T-cell (primary cell): ENCODE data around the gene KRTCAP3. TPM values are rescaled to one million over a fixed set of nuclear protein-coding genes. Genes with fewer than 3 reads are reported as not detected.
A peak's percentile ranks its signal among the peaks of the same experiment; 100 is the strongest.
"Not testable (repeated sequence)": the region's sequence is repeated elsewhere in the genome, so short reads cannot be mapped to it uniquely, and the experiment has no call there.

Experiments
- ATAC-seq, 4 experiments: fragments of 200-7000 bp in 3 of 4; fragments of 150-1000 bp in 1 of 4; cut with Tn5 transposase; replicated peaks in 1 of 4; 1 replicate in 3 of 4; 2 replicates in 1 of 4; pipeline ENCODE4 v1.10.0; 2021; ENCODE audit warnings: moderate library complexity in 3 of 4, mild to moderate bottlenecking in 2 of 4, moderate number of reproducible peaks in 1 of 4
- CTCF ChIA-PET, 2 donors: fragments of 300-600 bp; sonication (Branson Sonifier 250); formaldehyde crosslinking; loops; one replicate each; lab custom pipeline; 2022; ENCODE audit warnings: antibody characterized with exemption in 2 of 2; lab: Charles Lee
- POLR2A ChIA-PET, 2 donors: fragments of 300-600 bp; sonication (Branson Sonifier 250); formaldehyde crosslinking; loops; one replicate each; lab custom pipeline; 2022; ENCODE audit warnings: antibody characterized with exemption in 2 of 2; lab: Charles Lee
- DNase-seq, 35 experiments: peaks; one replicate each; pipeline versions ENCODE4 v3.0.0 to v3.0.0-alpha.2; 2013 to 2023
- H3K27ac ChIP-seq: one replicate; pipeline ENCODE4 v1.5.1; 2013; ENCODE audit warnings: low read length
- H3K27me3 ChIP-seq, 2 experiments: replicated peaks in 1 of 2; 1 replicate in 1 of 2; 2 replicates in 1 of 2; pipeline versions ENCODE4 v1.6.1 to v1.7.0; 2013; ENCODE audit warnings: low read length in 1 of 2, mixed read lengths in 1 of 2; ENCODE audit not compliant: control insufficient read depth in 2 of 2, insufficient read depth in 2 of 2; ENCODE audit errors: extremely low read depth in 1 of 2
- H3K36me3 ChIP-seq, 2 donors: 1 replicate in 1 of 2; 2 replicates in 1 of 2; pipeline versions ENCODE4 v1.6.1 to v1.7.0; 2013; ENCODE audit warnings: low read length in 1 of 2; ENCODE audit not compliant: control insufficient read depth in 2 of 2, insufficient read depth in 1 of 2; ENCODE audit errors: extremely low read depth in 1 of 2
- H3K4me1 ChIP-seq, 2 experiments: 1 replicate in 1 of 2; 2 replicates in 1 of 2; pipeline versions ENCODE4 v1.6.1 to v1.7.0; 2013; ENCODE audit warnings: low read length in 2 of 2, mixed read lengths in 1 of 2; ENCODE audit not compliant: insufficient read depth in 2 of 2, control insufficient read depth in 1 of 2; ENCODE audit errors: extremely low read depth in 1 of 2
- H3K4me3 ChIP-seq, 2 donors: 1 replicate in 1 of 2; 2 replicates in 1 of 2; pipeline versions ENCODE4 v1.5.1 to v1.7.0; 2013; ENCODE audit warnings: mild to moderate bottlenecking in 2 of 2, low read length in 1 of 2, moderate library complexity in 1 of 2; ENCODE audit not compliant: control insufficient read depth in 1 of 2; ENCODE audit errors: extremely low read depth in 1 of 2
- H3K9me3 ChIP-seq: 2 replicates; pipeline ENCODE4 v1.7.0; 2013
- H3K27ac Mint-ChIP-seq, 2 donors: one replicate each; pipeline ENCODE4 v1.8.0; 2020 to 2021; ENCODE audit warnings: mild to moderate bottlenecking in 2 of 2, mixed read lengths in 2 of 2
- H3K27me3 Mint-ChIP-seq, 2 donors: one replicate each; pipeline ENCODE4 v1.8.0; 2021 to 2022; ENCODE audit warnings: mixed read lengths in 2 of 2
- H3K36me3 Mint-ChIP-seq: one replicate; pipeline ENCODE4 v1.8.0; 2021; ENCODE audit warnings: mixed read lengths
- H3K4me1 Mint-ChIP-seq, 3 donors: one replicate each; pipeline ENCODE4 v1.8.0; 2020 to 2022; ENCODE audit warnings: mixed read lengths in 3 of 3, mild to moderate bottlenecking in 1 of 3
- H3K4me3 Mint-ChIP-seq, 3 donors: one replicate each; pipeline ENCODE4 v1.8.0; 2020 to 2022; ENCODE audit warnings: mild to moderate bottlenecking in 3 of 3, mixed read lengths in 3 of 3, moderate library complexity in 3 of 3
- H3K9me3 Mint-ChIP-seq, 3 donors: one replicate each; pipeline ENCODE4 v1.8.0; 2020 to 2022; ENCODE audit warnings: mixed read lengths in 3 of 3
- WGBS: methylation state at CpG from one replicate; pipeline ENCODE4 v1.1.5; 2013; ENCODE audit warnings: missing lambda C conversion rate; ENCODE audit not compliant: insufficient coverage; 5-methylcytosine and 5-hydroxymethylcytosine counted together
- total RNA-seq, 35 experiments: library from RNA in 6 of 35; stranded (reverse) in 6 of 35; fragments of 120-200 nt in 1 of 35; gene quantifications; one replicate each; pipeline versions ENCODE4 v1.2.1 to v1.2.4 and lab custom pipeline; 2013 to 2026

The KRTCAP3 gene
- total RNA-seq, 5 donors from 2014 or later (not counting 1 experiment from before 2014, with no cell fraction given) = 12.3 to 21.1 (median 19.7) TPM

- ChIA-PET CTCF (no interaction called here), POLR2A (interaction anchor here (0.6 to 0.9 kb wide), 2 partner anchors 10 to 150 kb away, joined by 3 to 4 read pairs; no protein-coding TSS in a partner anchor)
- Histone ChIP-seq H3K27ac (no peak overlapping the region), H3K36me3 (no peaks in the 10 kb centered on the region), H3K4me1 (no peaks in the 10 kb centered on the region), H3K27me3 (no peaks in the 10 kb centered on the region), H3K9me3 (no peaks in the 10 kb centered on the region), H3K4me3 (no peak overlapping the region)
- H3K36me3 Mint-ChIP-seq = no peaks in the 10 kb centered on the region
- WGBS = 83% methylated on average over 1 of the region's 4 CpGs
- H3K9me3 Mint-ChIP-seq = no peaks in the 10 kb centered on the region
- no peaks in the 10 kb centered on the region for H3K27me3 Mint-ChIP-seq
- DNase-seq (no peak), ATAC-seq (no peak)
- no peak overlapping the region for H3K27ac Mint-ChIP-seq
- H3K4me3 Mint-ChIP-seq = no peak overlapping the region
- H3K4me1 Mint-ChIP-seq = no peaks in the 10 kb centered on the region
Observed at GRCh38 chr2:27421660-27422250, 20.4 kb upstream of the KRTCAP3 start.

- Mint-ChIP-seq H3K27ac (no peak overlapping the region), H3K4me1 (peaks cover 5% of the 10 kb centered on the region in 3 donors), H3K36me3 (no peaks in the 10 kb centered on the region), H3K4me3 (no peak overlapping the region), H3K9me3 (no peaks in the 10 kb centered on the region), H3K27me3 (no peaks in the 10 kb centered on the region)
- no CpG with 5 or more reads among the region's 3 CpGs for WGBS
- Histone ChIP-seq H3K27ac (no peak overlapping the region), H3K9me3 (no peaks in the 10 kb centered on the region), H3K4me1 (peaks cover 4% of the 10 kb centered on the region in 2 experiments), H3K4me3 (no peak overlapping the region), H3K27me3 (no peaks in the 10 kb centered on the region), H3K36me3 (no peaks in the 10 kb centered on the region)
- ATAC-seq (no peak), DNase-seq (no peak)
- CTCF ChIA-PET = no interaction called here
- POLR2A ChIA-PET = no interaction called here
Observed at GRCh38 chr2:27422958-27423357, 19.2 kb upstream of the KRTCAP3 start.

GRCh38 chr2:27425039-27425438, 17.1 kb upstream of the KRTCAP3 start:
- CTCF ChIA-PET = not testable (repeated sequence)
- peaks cover 14 to 16% (median 15%) of the 10 kb centered on the region in 3 donors for H3K4me1 Mint-ChIP-seq

GRCh38 chr2:27427863-27428212, 14.3 kb upstream of the KRTCAP3 start:
- ChIA-PET POLR2A (interaction anchor here (0.6 to 0.8 kb wide), 4 partner anchors 10 to 62 kb away, joined by 3 to 4 read pairs (median 4); partner anchors contain the start of gene IFT172 (in 1 of the 2)), CTCF (no interaction called here)
- H3K36me3 ChIP-seq = no peaks in the 10 kb centered on the region
- DNase-seq (no peak), ATAC-seq (no peak)
- no peaks in the 10 kb centered on the region for H3K9me3 ChIP-seq
- Mint-ChIP-seq H3K36me3 (peaks cover 4% of the 10 kb centered on the region), H3K27ac (peak overlapping the region; percentile 98), H3K4me1 (peaks cover 36 to 39% (median 38%) of the 10 kb centered on the region in 3 donors), H3K9me3 (no peaks in the 10 kb centered on the region), H3K27me3 (no peaks in the 10 kb centered on the region), H3K4me3 (peak overlapping the region; percentile 97 to 98 (median 98))
- peaks cover 14 to 35% of the 10 kb centered on the region in 2 experiments for H3K4me1 ChIP-seq
- H3K4me3 ChIP-seq = peak overlapping the region; percentile 73 to 94
- H3K27ac ChIP-seq = peak overlapping the region; percentile 83
- no peaks in the 10 kb centered on the region for H3K27me3 ChIP-seq
- 100% methylated on average over 1 of the region's 7 CpGs for WGBS

More at GRCh38 chr2:27425039-27425438, 17.1 kb upstream of the KRTCAP3 start:
- WGBS = 97% methylated on average over 4 of the region's 10 CpGs
- H3K27ac ChIP-seq, ATAC-seq, H3K9me3 ChIP-seq, H3K27ac Mint-ChIP-seq, H3K4me3 Mint-ChIP-seq, H3K36me3 ChIP-seq, H3K4me3 ChIP-seq, DNase-seq, H3K27me3 Mint-ChIP-seq, H3K36me3 Mint-ChIP-seq, H3K9me3 Mint-ChIP-seq, POLR2A ChIA-PET, H3K27me3 ChIP-seq: not testable (repeated sequence)
- H3K4me1 ChIP-seq = peaks cover 8 to 14% of the 10 kb centered on the region in 2 experiments

GRCh38 chr2:27428213-27428977, 13.8 kb upstream of the KRTCAP3 start, which contains the start of gene NRBP1:
TSS of gene NRBP1 (plus strand) at chr2:27428631. CDS start at chr2:27433274, 4,643 bp downstream.
- H3K9me3 ChIP-seq = no peaks in the 10 kb centered on the region
- H3K4me3 ChIP-seq = peak within 1 kb of the TSS; percentile 75 to 94
- CTCF ChIA-PET = interaction anchor here in 1 of 2 donors (1.1 to 2.4 kb wide), 2 partner anchors 19 to 255 kb away, joined by 3 to 10 read pairs; partner anchors contain the start of gene PPM1G
- DNase-seq = peak; percentile 76 to 95 (median 87)
- no peaks in the 10 kb centered on the region for H3K27me3 Mint-ChIP-seq
- H3K27ac Mint-ChIP-seq = peak within 1 kb of the TSS; percentile 98
- peaks cover 14 to 38% of the 10 kb centered on the region in 2 experiments for H3K4me1 ChIP-seq
- peaks cover 8% of the 10 kb centered on the region for H3K36me3 Mint-ChIP-seq
- peak within 1 kb of the TSS; percentile 97 to 98 (median 98) for H3K4me3 Mint-ChIP-seq
- peaks cover 40 to 44% (median 44%) of the 10 kb centered on the region in 3 donors for H3K4me1 Mint-ChIP-seq
- no peaks in the 10 kb centered on the region for H3K9me3 Mint-ChIP-seq
- peak; percentile 92 to 97 (median 94) for ATAC-seq
- peak within 1 kb of the TSS; percentile 88 for H3K27ac ChIP-seq
- under 1% methylated on average over 67 of the region's 75 CpGs for WGBS
- H3K36me3 ChIP-seq = peaks cover 3 to 5% of the 10 kb centered on the region in 2 donors
- no peaks in the 10 kb centered on the region for H3K27me3 ChIP-seq
- POLR2A ChIA-PET = interaction anchor here (0.7 to 0.8 kb wide), 3 partner anchors 10 to 61 kb away, joined by 3 to 4 read pairs (median 4); partner anchors contain the start of gene IFT172 (in 1 of the 2)

- WGBS = under 1% methylated on average over 46 of the region's 51 CpGs
- peaks cover 15% of the 10 kb centered on the region for H3K36me3 Mint-ChIP-seq
- peaks cover 3 to 12% of the 10 kb centered on the region in 2 donors for H3K36me3 ChIP-seq
- no peaks in the 10 kb centered on the region for H3K9me3 Mint-ChIP-seq
- no peaks in the 10 kb centered on the region for H3K9me3 ChIP-seq
- H3K4me3 Mint-ChIP-seq = peak overlapping the region; percentile 97 to 98 (median 98)
- peaks cover 47 to 51% (median 48%) of the 10 kb centered on the region in 3 donors for H3K4me1 Mint-ChIP-seq
- H3K4me1 ChIP-seq = peaks cover 14 to 38% of the 10 kb centered on the region in 2 experiments
- peak; percentile 62 to 77 (median 76) for ATAC-seq
- CTCF ChIA-PET = interaction anchor here (0.6 to 2.4 kb wide), 4 partner anchors 17 to 255 kb away, joined by 3 to 10 read pairs (median 3); partner anchors contain the start of gene PPM1G (in 1 of the 2)
- peak overlapping the region; percentile 95 to 96 for H3K27ac Mint-ChIP-seq
- peak in 34 of 35 experiments; percentile 11 to 81 (median 45) for DNase-seq
- peak overlapping the region; percentile 75 to 94 for H3K4me3 ChIP-seq
- H3K27me3 Mint-ChIP-seq = no peaks in the 10 kb centered on the region
- no peaks in the 10 kb centered on the region for H3K27me3 ChIP-seq
- POLR2A ChIA-PET = interaction anchor here in 1 of 2 donors (1.2 kb wide), 1 partner anchor 19 kb away, joined by 3 read pairs; the partner anchor contains the start of gene PPM1G
- peak overlapping the region; percentile 88 for H3K27ac ChIP-seq
Observed at GRCh38 chr2:27428978-27429541, 13.1 kb upstream of the KRTCAP3 start.
